Keratinocyte (primary cell): Measurements from ENCODE around the gene PKP2. TPM values are rescaled to one million over a fixed set of nuclear protein-coding genes. Genes with fewer than 3 reads are reported as not detected.

ENCODE experiments used
- DNase-seq: peaks from one replicate; pipeline ENCODE4 v3.0.0-alpha.2; 2011; ENCODE audit warnings: low read depth, missing footprints, low spot score
- FAIRE-seq: peaks from 2 replicates; lab custom pipeline; 2011; peaks lifted over from hg19 to GRCh38; lab: Jason Lieb, UNC
- H2AFZ ChIP-seq: 2 replicates; pipeline ENCODE4 v1.6.0; 2012; ENCODE audit warnings: low read length, control low read depth, inconsistent platforms; ENCODE audit not compliant: control insufficient read depth
- H3K27ac ChIP-seq: 2 replicates; pipeline ENCODE4 v1.5.1; 2011; ENCODE audit warnings: low read length; ENCODE audit not compliant: control insufficient read depth, insufficient read depth
- H3K27me3 ChIP-seq: 3 replicates; pipeline ENCODE4 v1.6.0; 2011; ENCODE audit warnings: low read length; ENCODE audit not compliant: control insufficient read depth, insufficient read depth; ENCODE audit errors: extremely low read depth
- H3K36me3 ChIP-seq, 2 experiments: 2 replicates in 1 of 2; 3 replicates in 1 of 2; pipeline ENCODE4 v1.5.1; 2011; ENCODE audit warnings: low read length in 2 of 2, mild to moderate bottlenecking in 1 of 2; ENCODE audit not compliant: control insufficient read depth in 2 of 2, insufficient read depth in 2 of 2; ENCODE audit errors: extremely low read depth in 1 of 2
- H3K4me1 ChIP-seq: 3 replicates; pipeline ENCODE4 v1.5.1; 2011; ENCODE audit warnings: low read length; ENCODE audit not compliant: control insufficient read depth, insufficient read depth; ENCODE audit errors: extremely low read depth
- H3K4me2 ChIP-seq: 3 replicates; pipeline ENCODE4 v1.6.0; 2011; ENCODE audit warnings: low read depth, low read length; ENCODE audit not compliant: control insufficient read depth, insufficient read depth; ENCODE audit errors: extremely low read depth
- H3K4me3 ChIP-seq, 3 experiments: fragments of 200-600 bp in 1 of 3; sonication (generic) in 1 of 3; 2 replicates in 2 of 3; 3 replicates in 1 of 3; pipeline ENCODE4 v1.5.1; 2011 to 2016; ENCODE audit warnings: low read length in 3 of 3, mild to moderate bottlenecking in 3 of 3, control low read depth in 2 of 3, inconsistent platforms in 1 of 3, low read depth in 1 of 3, mixed read lengths in 1 of 3, mixed run types in 1 of 3, moderate library complexity in 1 of 3; ENCODE audit not compliant: control insufficient read depth in 2 of 3, insufficient read depth in 2 of 3; ENCODE audit errors: extremely low read depth in 1 of 3
- H3K79me2 ChIP-seq: 2 replicates; pipeline ENCODE4 v1.6.0; 2012; ENCODE audit warnings: low read length; ENCODE audit not compliant: control insufficient read depth, insufficient read depth
- H3K9ac ChIP-seq: 3 replicates; pipeline ENCODE4 v1.6.0; 2011; ENCODE audit warnings: low read length; ENCODE audit not compliant: control insufficient read depth, insufficient read depth; ENCODE audit errors: extremely low read depth
- H3K9me1 ChIP-seq: 3 replicates; pipeline ENCODE4 v1.6.0; 2011; ENCODE audit warnings: low read length; ENCODE audit not compliant: control insufficient read depth, insufficient read depth; ENCODE audit errors: extremely low read depth
- H3K9me3 ChIP-seq: 2 replicates; pipeline ENCODE4 v1.5.1; 2012; ENCODE audit warnings: low read depth, low read length; ENCODE audit not compliant: control insufficient read depth
- H4K20me1 ChIP-seq: 3 replicates; pipeline ENCODE4 v1.6.0; 2011; ENCODE audit warnings: low read length; ENCODE audit not compliant: control insufficient read depth, insufficient read depth; ENCODE audit errors: extremely low read depth
- CTCF ChIP-seq, 3 experiments: IDR thresholded peaks in 1 of 3; conservative IDR thresholded peaks in 1 of 3; optimal IDR thresholded peaks in 1 of 3; 2 replicates in 2 of 3; 3 replicates in 1 of 3; pipeline versions ENCODE3 to v1.5.1; 2011; ENCODE audit warnings: low read length in 3 of 3, mild to moderate bottlenecking in 3 of 3, moderate library complexity in 2 of 3, control low read depth in 1 of 3, inconsistent platforms in 1 of 3; ENCODE audit not compliant: insufficient read depth in 2 of 3; ENCODE audit errors: extremely low read depth in 1 of 3
- EZH2 ChIP-seq: IDR thresholded peaks from one replicate; pipeline ENCODE4 v1.6.1; 2012; ENCODE audit warnings: inconsistent platforms, mild to moderate bottlenecking, low read length, moderate library complexity
- dilution Hi-C: fragments of 300-500 bp; cut with MboI; formaldehyde crosslinking; loops from one replicate; pipeline ENCODE4 v1.7.0; 2020; ENCODE audit warnings: low sequenced_read_pairs; ENCODE audit not compliant: extremely low pct_ligation_motif_present
- polyA plus RNA-seq, 5 experiments: library from polyadenylated mRNA; depleted of rRNA in 3 of 5; stranded (reverse) in 3 of 5; stranded (forward) in 1 of 5; unstranded in 1 of 5; fragments of >200 nt; gene quantifications; 1 replicate in 1 of 5; 2 replicates in 3 of 5; 3 replicates in 1 of 5; pipeline versions ENCODE4 v1.2.1 to v1.2.3, GENCODE V29; 2011 to 2012; ENCODE audit warnings: missing spikeins in 2 of 5, low read depth in 1 of 5, low replicate concordance in 1 of 5

Gene PKP2
- polyA plus RNA-seq, 1 donor (not counting 4 experiments of a cell fraction or from before 2014, with no cell fraction given) = 50.4 TPM

GRCh38 chr12:32884962-32885361 lies 11.6 kb downstream of the PKP2 start:
- TF ChIP-seq EZH2 = no peak
- TF ChIP-seq CTCF (optimal IDR thresholded peaks at IDR 0.05 in 1 of 3, IDR thresholded peaks at IDR 0.05 in 1 of 3, conservative IDR thresholded peaks at IDR 0.05 in 1 of 3; ENCODE audit: extremely low read depth in 1 of 3, insufficient read depth in 2 of 3, low read length in 3 of 3) = no peak
- no peaks in the 10 kb centered on the region for H4K20me1 ChIP-seq
- dilution Hi-C loops = no loop called here
- no peak overlapping the region for H3K4me3 ChIP-seq
- H2AFZ ChIP-seq = no peak overlapping the region
- H3K79me2 ChIP-seq = peaks cover 91% of the 10 kb centered on the region
- peaks cover 4 to 6% of the 10 kb centered on the region in 2 experiments for H3K36me3 ChIP-seq
- H3K9me3 ChIP-seq = no peaks in the 10 kb centered on the region
- H3K9me1 ChIP-seq = no peaks in the 10 kb centered on the region
- no peak overlapping the region for H3K27ac ChIP-seq
- H3K4me1 ChIP-seq = peaks cover 14% of the 10 kb centered on the region
- no peaks in the 10 kb centered on the region for H3K27me3 ChIP-seq
- FAIRE-seq (no peak), DNase-seq (no peak)
- H3K4me2 ChIP-seq = no peak overlapping the region
- H3K9ac ChIP-seq = no peak overlapping the region

- Histone ChIP-seq H4K20me1 (no peaks in the 10 kb centered on the region), H3K36me3 (peaks cover 9 to 15% of the 10 kb centered on the region in 2 experiments), H3K79me2 (peaks cover 81% of the 10 kb centered on the region), H3K27me3 (no peaks in the 10 kb centered on the region), H3K27ac (no peak overlapping the region), H3K4me3 (no peak overlapping the region), H3K9ac (no peak overlapping the region), H3K9me3 (no peaks in the 10 kb centered on the region), H3K4me2 (no peak overlapping the region), H3K4me1 (no peaks in the 10 kb centered on the region), H2AFZ (no peak overlapping the region), H3K9me1 (no peaks in the 10 kb centered on the region)
- TF ChIP-seq EZH2 = no peak
- TF ChIP-seq CTCF (optimal IDR thresholded peaks at IDR 0.05 in 1 of 3, IDR thresholded peaks at IDR 0.05 in 1 of 3, conservative IDR thresholded peaks at IDR 0.05 in 1 of 3; ENCODE audit: extremely low read depth in 1 of 3, insufficient read depth in 2 of 3, low read length in 3 of 3) = no peak
- no peak for FAIRE-seq
- dilution Hi-C loops = no loop called here
- DNase-seq = no peak
These were observed 14.9 kb downstream of the PKP2 start for GRCh38 chr12:32881702-32882101.
